SH-SY5Y (cell line): ENCODE measurements around the gene CYGB.

Experiments used
- GATA2 ChIP-seq: IDR thresholded peaks from 2 replicates; pipeline ENCODE4 v1.6.1; 2011; ENCODE audit warnings: mild to moderate bottlenecking, low read depth, low read length
- GATA3 ChIP-seq: IDR thresholded peaks from 2 replicates; pipeline ENCODE4 v1.6.1; 2011; ENCODE audit warnings: low read depth, mild to moderate bottlenecking, low read length, moderate library complexity

DNA sequence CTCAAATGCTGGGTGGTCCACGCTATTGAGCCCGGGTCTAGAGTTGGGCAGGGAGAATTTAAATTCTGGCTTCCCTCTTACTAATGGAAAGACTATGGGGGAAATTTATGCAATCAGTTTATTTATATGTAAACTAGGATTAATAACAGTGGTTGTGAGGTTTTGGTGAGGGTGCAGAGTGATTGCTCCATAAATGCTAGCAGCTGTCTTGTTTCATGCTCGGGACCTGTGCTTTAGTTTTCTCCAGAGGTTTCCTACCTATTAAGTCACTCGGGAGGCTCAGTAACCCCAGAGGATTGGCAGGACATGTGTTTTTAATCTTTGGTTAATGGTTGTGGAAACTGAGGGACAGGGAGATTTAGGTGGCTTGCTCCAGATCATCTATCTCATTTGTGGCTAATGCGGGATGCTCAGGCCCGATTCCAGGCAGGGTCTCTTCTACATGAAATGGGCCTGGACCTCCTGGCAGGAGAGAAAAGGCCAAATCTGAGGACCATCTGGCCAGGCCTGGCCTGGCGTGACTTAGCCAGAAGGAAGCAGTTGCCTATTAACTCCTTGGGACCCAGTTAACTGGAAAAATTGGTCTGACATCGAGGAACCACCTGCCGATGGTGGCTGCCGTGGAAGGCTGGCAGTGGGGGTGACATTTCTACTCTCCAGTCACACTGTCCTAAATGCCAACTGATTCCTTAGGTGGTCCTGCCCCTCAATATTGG lies 4.4 kb upstream of the CYGB start:
- TF ChIP-seq GATA3 (no peak), GATA2 (no peak)
